Measurements from ENCODE around the gene TRIM63. TPM values are rescaled to one million over a fixed set of nuclear protein-coding genes. Genes with fewer than 3 reads are reported as not detected.

TRIM63 gene
- total and polyA plus RNA-seq, 2 of the 13 experiments (the other 11 are each of a cell fraction or from before 2014, with no cell fraction given), result not detected

DNA sequence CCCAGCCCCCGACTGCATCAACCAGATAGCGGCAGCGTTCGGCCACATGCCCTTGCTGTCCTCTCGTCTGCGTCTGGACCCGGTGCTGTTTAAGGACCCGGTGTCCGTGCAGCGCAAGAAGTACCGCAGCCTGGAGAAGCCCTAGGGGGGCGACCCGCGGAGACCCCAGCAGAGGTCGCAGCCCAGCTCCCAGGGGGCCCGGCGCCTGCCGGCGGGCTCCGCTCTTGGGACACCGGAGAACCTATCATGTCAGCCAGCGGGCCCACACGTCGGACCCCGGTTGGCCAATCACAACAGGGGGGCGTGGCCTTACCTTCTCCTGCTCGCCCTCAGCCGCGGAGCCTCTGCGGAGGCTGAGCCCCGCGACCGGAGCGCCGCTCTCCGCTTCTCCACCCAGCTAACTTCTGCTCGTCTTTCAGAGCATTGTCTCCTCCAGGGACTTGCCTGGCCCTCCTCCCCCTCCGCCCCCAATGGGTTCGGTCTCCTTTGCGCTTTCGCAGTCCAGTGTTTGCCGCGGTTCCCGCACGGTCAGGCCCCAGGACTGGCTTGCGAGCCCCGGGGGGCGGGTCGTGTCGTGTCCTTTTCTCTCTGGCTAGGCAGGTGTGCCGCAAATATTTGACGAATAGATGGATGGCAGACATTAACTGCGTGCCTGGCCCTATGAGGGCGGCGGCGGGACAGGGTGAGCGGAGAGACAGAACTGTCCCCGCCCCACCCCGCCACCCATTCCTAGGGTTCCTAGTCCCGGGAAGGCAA is 32.0 kb downstream of the TRIM63 start (continued):
- TF ChIP-seq ZNF430 (CRISPR knock-in tag; IDR thresholded peaks at IDR 0.05) (peak; percentile 89), BRD4 (CRISPR knock-in tag; IDR thresholded peaks at IDR 0.05) (no peak), ZNF569 (CRISPR knock-in tag; IDR thresholded peaks at IDR 0.05; ENCODE audit: borderline replicate concordance) (no peak), ZNF672 (CRISPR knock-in tag; IDR thresholded peaks at IDR 0.05) (no peak), PLRG1 (conservative IDR thresholded peaks at IDR 0.05) (no peak), BORCS8-MEF2B (CRISPR knock-in tag; IDR thresholded peaks at IDR 0.05) (peak; percentile 23; the same call in 1 of the 2 replicates), THAP11 (CRISPR knock-in tag; IDR thresholded peaks at IDR 0.05) (peak; percentile 43), SIX1 (CRISPR knock-in tag; IDR thresholded peaks at IDR 0.05; ENCODE audit: borderline replicate concordance) (no peak), GFI1 (CRISPR knock-in tag; IDR thresholded peaks at IDR 0.05; ENCODE audit: borderline replicate concordance) (peak; percentile 54; the same call in 1 of the 2 replicates), ZNF670 (CRISPR knock-in tag; IDR thresholded peaks at IDR 0.05; ENCODE audit: borderline replicate concordance) (no peak), GLI4 (CRISPR knock-in tag; IDR thresholded peaks at IDR 0.05; ENCODE audit: borderline replicate concordance) (no peak), MLLT10 (CRISPR knock-in tag; IDR thresholded peaks at IDR 0.05) (no peak)
- TF ChIP-seq, protein P1, sequence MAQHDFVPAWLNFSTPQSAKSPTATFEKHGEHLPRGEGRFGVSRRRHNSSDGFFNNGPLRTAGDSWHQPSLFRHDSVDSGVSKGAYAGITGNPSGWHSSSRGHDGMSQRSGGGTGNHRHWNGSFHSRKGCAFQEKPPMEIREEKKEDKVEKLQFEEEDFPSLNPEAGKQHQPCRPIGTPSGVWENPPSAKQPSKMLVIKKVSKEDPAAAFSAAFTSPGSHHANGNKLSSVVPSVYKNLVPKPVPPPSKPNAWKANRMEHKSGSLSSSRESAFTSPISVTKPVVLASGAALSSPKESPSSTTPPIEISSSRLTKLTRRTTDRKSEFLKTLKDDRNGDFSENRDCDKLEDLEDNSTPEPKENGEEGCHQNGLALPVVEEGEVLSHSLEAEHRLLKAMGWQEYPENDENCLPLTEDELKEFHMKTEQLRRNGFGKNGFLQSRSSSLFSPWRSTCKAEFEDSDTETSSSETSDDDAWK (CRISPR knock-in tag; IDR thresholded peaks at IDR 0.05), result no peak
- TF ChIP-seq, protein P2, sequence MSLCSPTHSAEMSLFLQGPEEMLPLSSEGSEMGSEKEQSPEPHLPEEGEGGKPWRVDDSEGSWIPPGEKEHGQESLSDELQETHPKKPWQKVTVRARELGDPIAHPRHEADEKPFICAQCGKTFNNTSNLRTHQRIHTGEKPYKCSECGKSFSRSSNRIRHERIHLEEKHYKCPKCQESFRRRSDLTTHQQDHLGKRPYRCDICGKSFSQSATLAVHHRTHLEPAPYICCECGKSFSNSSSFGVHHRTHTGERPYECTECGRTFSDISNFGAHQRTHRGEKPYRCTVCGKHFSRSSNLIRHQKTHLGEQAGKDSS (CRISPR knock-in tag; IDR thresholded peaks at IDR 0.05; ENCODE audit: borderline replicate concordance, low read depth), result no peak
- TF ChIP-seq, protein P3, sequence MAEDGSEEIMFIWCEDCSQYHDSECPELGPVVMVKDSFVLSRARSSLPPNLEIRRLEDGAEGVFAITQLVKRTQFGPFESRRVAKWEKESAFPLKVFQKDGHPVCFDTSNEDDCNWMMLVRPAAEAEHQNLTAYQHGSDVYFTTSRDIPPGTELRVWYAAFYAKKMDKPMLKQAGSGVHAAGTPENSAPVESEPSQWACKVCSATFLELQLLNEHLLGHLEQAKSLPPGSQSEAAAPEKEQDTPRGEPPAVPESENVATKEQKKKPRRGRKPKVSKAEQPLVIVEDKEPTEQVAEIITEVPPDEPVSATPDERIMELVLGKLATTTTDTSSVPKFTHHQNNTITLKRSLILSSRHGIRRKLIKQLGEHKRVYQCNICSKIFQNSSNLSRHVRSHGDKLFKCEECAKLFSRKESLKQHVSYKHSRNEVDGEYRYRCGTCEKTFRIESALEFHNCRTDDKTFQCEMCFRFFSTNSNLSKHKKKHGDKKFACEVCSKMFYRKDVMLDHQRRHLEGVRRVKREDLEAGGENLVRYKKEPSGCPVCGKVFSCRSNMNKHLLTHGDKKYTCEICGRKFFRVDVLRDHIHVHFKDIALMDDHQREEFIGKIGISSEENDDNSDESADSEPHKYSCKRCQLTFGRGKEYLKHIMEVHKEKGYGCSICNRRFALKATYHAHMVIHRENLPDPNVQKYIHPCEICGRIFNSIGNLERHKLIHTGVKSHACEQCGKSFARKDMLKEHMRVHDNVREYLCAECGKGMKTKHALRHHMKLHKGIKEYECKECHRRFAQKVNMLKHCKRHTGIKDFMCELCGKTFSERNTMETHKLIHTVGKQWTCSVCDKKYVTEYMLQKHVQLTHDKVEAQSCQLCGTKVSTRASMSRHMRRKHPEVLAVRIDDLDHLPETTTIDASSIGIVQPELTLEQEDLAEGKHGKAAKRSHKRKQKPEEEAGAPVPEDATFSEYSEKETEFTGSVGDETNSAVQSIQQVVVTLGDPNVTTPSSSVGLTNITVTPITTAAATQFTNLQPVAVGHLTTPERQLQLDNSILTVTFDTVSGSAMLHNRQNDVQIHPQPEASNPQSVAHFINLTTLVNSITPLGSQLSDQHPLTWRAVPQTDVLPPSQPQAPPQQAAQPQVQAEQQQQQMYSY (CRISPR knock-in tag; IDR thresholded peaks at IDR 0.05), result no peak
- TF ChIP-seq, protein P4, sequence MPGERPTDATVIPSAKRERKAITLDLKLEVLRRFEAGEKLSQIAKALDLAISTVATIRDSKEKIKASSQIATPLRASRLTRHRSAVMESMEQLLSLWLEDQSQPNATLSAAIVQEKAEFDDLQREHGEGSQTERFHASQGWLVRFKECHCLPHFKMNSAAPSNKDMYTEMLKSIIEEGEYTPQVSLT (CRISPR knock-in tag; IDR thresholded peaks at IDR 0.05; ENCODE audit: borderline replicate concordance, low read depth), result no peak
- TF ChIP-seq, protein P5, sequence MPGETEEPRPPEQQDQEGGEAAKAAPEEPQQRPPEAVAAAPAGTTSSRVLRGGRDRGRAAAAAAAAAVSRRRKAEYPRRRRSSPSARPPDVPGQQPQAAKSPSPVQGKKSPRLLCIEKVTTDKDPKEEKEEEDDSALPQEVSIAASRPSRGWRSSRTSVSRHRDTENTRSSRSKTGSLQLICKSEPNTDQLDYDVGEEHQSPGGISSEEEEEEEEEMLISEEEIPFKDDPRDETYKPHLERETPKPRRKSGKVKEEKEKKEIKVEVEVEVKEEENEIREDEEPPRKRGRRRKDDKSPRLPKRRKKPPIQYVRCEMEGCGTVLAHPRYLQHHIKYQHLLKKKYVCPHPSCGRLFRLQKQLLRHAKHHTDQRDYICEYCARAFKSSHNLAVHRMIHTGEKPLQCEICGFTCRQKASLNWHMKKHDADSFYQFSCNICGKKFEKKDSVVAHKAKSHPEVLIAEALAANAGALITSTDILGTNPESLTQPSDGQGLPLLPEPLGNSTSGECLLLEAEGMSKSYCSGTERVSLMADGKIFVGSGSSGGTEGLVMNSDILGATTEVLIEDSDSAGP (CRISPR knock-in tag; IDR thresholded peaks at IDR 0.05; ENCODE audit: borderline replicate concordance), result peak; percentile 79
- TF ChIP-seq, protein P6, sequence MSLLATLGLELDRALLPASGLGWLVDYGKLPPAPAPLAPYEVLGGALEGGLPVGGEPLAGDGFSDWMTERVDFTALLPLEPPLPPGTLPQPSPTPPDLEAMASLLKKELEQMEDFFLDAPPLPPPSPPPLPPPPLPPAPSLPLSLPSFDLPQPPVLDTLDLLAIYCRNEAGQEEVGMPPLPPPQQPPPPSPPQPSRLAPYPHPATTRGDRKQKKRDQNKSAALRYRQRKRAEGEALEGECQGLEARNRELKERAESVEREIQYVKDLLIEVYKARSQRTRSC (CRISPR knock-in tag; IDR thresholded peaks at IDR 0.05; ENCODE audit: low read depth), result peak; percentile 51
- TF ChIP-seq, protein P7, sequence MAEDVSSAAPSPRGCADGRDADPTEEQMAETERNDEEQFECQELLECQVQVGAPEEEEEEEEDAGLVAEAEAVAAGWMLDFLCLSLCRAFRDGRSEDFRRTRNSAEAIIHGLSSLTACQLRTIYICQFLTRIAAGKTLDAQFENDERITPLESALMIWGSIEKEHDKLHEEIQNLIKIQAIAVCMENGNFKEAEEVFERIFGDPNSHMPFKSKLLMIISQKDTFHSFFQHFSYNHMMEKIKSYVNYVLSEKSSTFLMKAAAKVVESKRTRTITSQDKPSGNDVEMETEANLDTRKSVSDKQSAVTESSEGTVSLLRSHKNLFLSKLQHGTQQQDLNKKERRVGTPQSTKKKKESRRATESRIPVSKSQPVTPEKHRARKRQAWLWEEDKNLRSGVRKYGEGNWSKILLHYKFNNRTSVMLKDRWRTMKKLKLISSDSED (CRISPR knock-in tag; IDR thresholded peaks at IDR 0.05), result no peak
